ENCODE measurements around the gene STK11IP.

Gene STK11IP

GRCh38 chr2:219618733-219619122 is 21.1 kb downstream of the STK11IP start:
- DNase-seq, result no peak

- no peak for DNase-seq
Measured at GRCh38 chr2:219619235-219619634, 21.6 kb downstream of the STK11IP start.

- no peak for DNase-seq
Measured at GRCh38 chr2:219620546-219620945, 22.9 kb downstream of the STK11IP start.

GRCh38 chr2:219621935-219622334 is 24.3 kb downstream of the STK11IP start:
- DNase-seq, result no peak

GRCh38 chr2:219622472-219622871 is 24.8 kb downstream of the STK11IP start:
- no peak for DNase-seq

GRCh38 chr2:219624565-219624964 is 26.9 kb downstream of the STK11IP start:
- DNase-seq, result no peak

- DNase-seq, result no peak
Measured at GRCh38 chr2:219625179-219625578, 27.5 kb downstream of the STK11IP start.

- no peak for DNase-seq
Measured at GRCh38 chr2:219626540-219626939, 28.9 kb downstream of the STK11IP start.

- DNase-seq, result peak; percentile 3
Measured at GRCh38 chr2:219627103-219628100, 29.7 kb downstream of the STK11IP start, which contains the start of gene SLC4A3. SLC4A3 (plus strand) TSS chr2:219627630; CDS start chr2:219627993, 363 bp downstream.

GRCh38 chr2:219628235-219628985 is 30.8 kb downstream of the STK11IP start:
- no peak for DNase-seq

GRCh38 chr2:219628986-219629901 is 31.6 kb downstream of the STK11IP start:
- DNase-seq, result no peak

- no peak for DNase-seq
Measured at GRCh38 chr2:219629976-219630695, 32.5 kb downstream of the STK11IP start.

- no peak for DNase-seq
Measured at GRCh38 chr2:219630770-219631405, 33.2 kb downstream of the STK11IP start.

- DNase-seq, result no peak
Measured at GRCh38 chr2:219631406-219631891, 33.8 kb downstream of the STK11IP start.

GRCh38 chr2:219631904-219632759 is 34.5 kb downstream of the STK11IP start:
- no peak for DNase-seq

- DNase-seq, result no peak
Measured at GRCh38 chr2:219632760-219633105, 35.1 kb downstream of the STK11IP start.

GRCh38 chr2:219633276-219634065 is 35.8 kb downstream of the STK11IP start:
- DNase-seq, result no peak

GRCh38 chr2:219634171-219634940 is 36.7 kb downstream of the STK11IP start:
- no peak for DNase-seq
